Neural cell (in vitro differentiated cells): ENCODE data around the gene CACNA2D4. TPM values are rescaled to one million over a fixed set of nuclear protein-coding genes. Genes with fewer than 3 reads are reported as not detected.
A peak's percentile ranks its signal among the peaks of the same experiment; 100 is the strongest.

ENCODE experiments used
- H2AFZ ChIP-seq: fragments of 200-600, 300-800 bp; sonication (generic), shearing (Covaris generic); 2 replicates; pipeline ENCODE4 v1.6.0; 2014; ENCODE audit warnings: low read depth, mild to moderate bottlenecking, antibody characterized with exemption, low read length, moderate library complexity
- H3F3A ChIP-seq: fragments of 200-600 bp; shearing (Covaris generic); 2 replicates; pipeline ENCODE4 v1.6.1; 2016; ENCODE audit warnings: mild to moderate bottlenecking, moderate library complexity, mixed read lengths, antibody characterized with exemption, low read length; ENCODE audit not compliant: insufficient read depth, poor library complexity, severe bottlenecking
- H3K27ac ChIP-seq: fragments of 200-600, 300-800 bp; sonication (generic), shearing (Covaris generic); 2 replicates; pipeline ENCODE4 v1.5.1; 2014; ENCODE audit warnings: mild to moderate bottlenecking, low read length, moderate library complexity
- H3K27me3 ChIP-seq: fragments of 300-800, 200-600 bp; sonication (generic), shearing (Covaris generic); 2 replicates; pipeline ENCODE4 v1.6.0; 2014; ENCODE audit warnings: mild to moderate bottlenecking, low read depth, low read length, moderate library complexity; ENCODE audit not compliant: insufficient read depth
- H3K36me3 ChIP-seq: fragments of 300-800, 200-600 bp; sonication (generic), shearing (Covaris generic); 2 replicates; pipeline ENCODE4 v1.5.1; 2014; ENCODE audit warnings: mild to moderate bottlenecking, antibody characterized with exemption, low read length, moderate library complexity; ENCODE audit not compliant: insufficient read depth
- H3K4me2 ChIP-seq: fragments of 300-800, 200-600 bp; sonication (generic), shearing (Covaris generic); 2 replicates; pipeline ENCODE4 v1.6.0; 2014; ENCODE audit warnings: mild to moderate bottlenecking, low read length
- H3K4me3 ChIP-seq: fragments of 300-800, 200-600 bp; sonication (generic), shearing (Covaris generic); 2 replicates; pipeline ENCODE4 v1.5.1; 2014; ENCODE audit warnings: mild to moderate bottlenecking, low read length, moderate library complexity
- H3K79me2 ChIP-seq: fragments of 200-600 bp; shearing (Covaris generic); replicated peaks from 2 replicates; pipeline ENCODE4 v1.6.0; 2014; ENCODE audit warnings: mild to moderate bottlenecking, low read length, moderate library complexity; ENCODE audit not compliant: insufficient read depth
- H3K9ac ChIP-seq: fragments of 300-800, 200-600 bp; sonication (generic), shearing (Covaris generic); 2 replicates; pipeline ENCODE4 v1.6.1; 2016; ENCODE audit warnings: mild to moderate bottlenecking, low read length, mixed read lengths
- H3K9me2 ChIP-seq: fragments of 200-600 bp; shearing (Covaris generic); 2 replicates; pipeline ENCODE4 v1.6.1; 2016; ENCODE audit warnings: mild to moderate bottlenecking, low read length, mixed read lengths; ENCODE audit not compliant: insufficient read depth
- H3K9me3 ChIP-seq: fragments of 200-600, 300-800 bp; sonication (generic), shearing (Covaris generic); 2 replicates; pipeline ENCODE4 v1.6.1; 2016; ENCODE audit warnings: mild to moderate bottlenecking, mixed run types, low read length, moderate library complexity, mixed read lengths
- H4K20me1 ChIP-seq: fragments of 200-600 bp; shearing (Covaris generic); 2 replicates; pipeline ENCODE4 v1.6.1; 2016; ENCODE audit warnings: mild to moderate bottlenecking, mixed run types; ENCODE audit not compliant: insufficient read depth
- CTCF ChIP-seq: fragments of 450-650 bp; IDR thresholded peaks from 2 replicates; pipeline ENCODE4 v1.5.1; 2014; ENCODE audit warnings: antibody characterized with exemption, mild to moderate bottlenecking, moderate library complexity; ENCODE audit not compliant: poor library complexity, severe bottlenecking
- EP300 ChIP-seq: fragments of 450-650 bp; conservative IDR thresholded peaks from 2 replicates; pipeline ENCODE4 v1.6.1; 2014; ENCODE audit warnings: antibody characterized with exemption, mild to moderate bottlenecking, moderate library complexity; ENCODE audit not compliant: poor library complexity, severe bottlenecking
- EZH2 ChIP-seq: fragments of 200-600, 300-800 bp; shearing (Covaris generic), sonication (generic); IDR thresholded peaks from 2 replicates; pipeline ENCODE4 v1.6.1; 2014; ENCODE audit warnings: antibody characterized with exemption, low read length, borderline replicate concordance, mild to moderate bottlenecking; ENCODE audit not compliant: insufficient read depth, poor library complexity, severe bottlenecking
- POLR2AphosphoS5 ChIP-seq: IDR thresholded peaks from 2 replicates; pipeline ENCODE4 v1.6.1; 2012
- REST ChIP-seq: IDR thresholded peaks from 2 replicates; pipeline ENCODE4 v1.6.1; 2012; ENCODE audit warnings: borderline replicate concordance
- SMC3 ChIP-seq: fragments of 450-650 bp; conservative IDR thresholded peaks from 2 replicates; pipeline ENCODE4 v1.6.1; 2014; ENCODE audit warnings: antibody characterized with exemption, mild to moderate bottlenecking, moderate library complexity; ENCODE audit not compliant: poor library complexity
- polyA plus RNA-seq: library from polyadenylated mRNA; depleted of rRNA; stranded (reverse); fragments of >200 nt; gene quantifications from 2 replicates; pipeline ENCODE4 v1.2.3, GENCODE V29; 2014

CACNA2D4 gene
- polyA plus RNA-seq, 1 donor from 2014 or later = not detected

- H3K36me3 ChIP-seq = no peaks in the 10 kb centered on the region
These were observed 77.4 kb downstream of the CACNA2D4 start for GRCh38 chr12:1840981-1841425.

GRCh38 chr12:1839956-1840951 lies 78.2 kb downstream of the CACNA2D4 start:
- H3K79me2 ChIP-seq = no peaks in the 10 kb centered on the region
- no peaks in the 10 kb centered on the region for H3K36me3 ChIP-seq
- H3K9ac ChIP-seq = no peak overlapping the region
- no peaks in the 10 kb centered on the region for H3K27me3 ChIP-seq
- H3K4me2 ChIP-seq = no peak overlapping the region
- H3K4me3 ChIP-seq = no peak overlapping the region
- H3K27ac ChIP-seq = peak overlapping the region; percentile 50
- no peak overlapping the region for H2AFZ ChIP-seq
- H3K9me2 ChIP-seq = no peaks in the 10 kb centered on the region
- H4K20me1 ChIP-seq = no peaks in the 10 kb centered on the region
- no peaks in the 10 kb centered on the region for H3K9me3 ChIP-seq
- no peaks in the 10 kb centered on the region for H3F3A ChIP-seq
- TF ChIP-seq REST = no peak
- TF ChIP-seq EP300 = no peak
- TF ChIP-seq CTCF = no peak
- TF ChIP-seq POLR2AphosphoS5 = no peak
- no peak for TF ChIP-seq EZH2

More at GRCh38 chr12:1840981-1841425, 77.4 kb downstream of the CACNA2D4 start:
- Histone ChIP-seq H3K79me2 (no peaks in the 10 kb centered on the region), H4K20me1 (no peaks in the 10 kb centered on the region), H2AFZ (no peak overlapping the region), H3K27me3 (no peaks in the 10 kb centered on the region), H3K9me3 (no peaks in the 10 kb centered on the region), H3F3A (no peaks in the 10 kb centered on the region), H3K9me2 (no peaks in the 10 kb centered on the region), H3K4me2 (no peak overlapping the region), H3K27ac (peak overlapping the region; percentile 37), H3K4me3 (no peak overlapping the region), H3K9ac (no peak overlapping the region)
- TF ChIP-seq REST (no peak), EZH2 (no peak), CTCF (no peak), SMC3 (no peak)
